ENCODE results near the gene WNK2.

Gene WNK2

DNA sequence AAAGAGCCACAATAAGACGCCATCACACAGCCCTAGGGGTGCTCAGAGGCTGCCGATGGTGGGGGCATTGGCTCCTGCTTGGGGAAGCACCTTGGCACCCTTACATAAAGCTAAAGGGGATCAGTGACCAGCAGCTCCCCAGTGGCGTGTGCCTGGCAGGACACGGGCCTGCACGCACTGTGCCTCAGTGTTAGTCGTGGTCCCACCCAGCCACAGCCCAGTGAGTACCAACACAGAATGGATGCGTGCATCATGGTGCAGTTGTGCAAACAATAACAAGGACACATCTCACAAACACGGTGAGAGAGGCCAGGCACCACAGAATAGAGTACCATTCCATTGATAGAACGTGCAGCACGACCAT is 103.2 kb downstream of the WNK2 start:
- peaks cover 54% of the 10 kb centered on the region for H3K4me1 ChIP-seq (ENCODE audit: low read depth, poor library complexity, severe bottlenecking)
- H3K4me3 ChIP-seq (IDR thresholded peaks at IDR 0.05; ENCODE audit: insufficient read depth, low read depth, low read length): no peak overlapping the region
- peak overlapping the region; percentile 56 for H3K4me2 ChIP-seq
- peak overlapping the region; percentile 65 for H3K27ac ChIP-seq
- H3K36me3 ChIP-seq (ENCODE audit: insufficient read depth): no peaks in the 10 kb centered on the region
- no peak overlapping the region; the same call in 1 of the 2 replicates for H3K9ac ChIP-seq
- H3K27me3 ChIP-seq (ENCODE audit: insufficient read depth, low read depth): no peaks in the 10 kb centered on the region
- no peak overlapping the region; the same call in 1 of the 2 replicates for H2AFZ ChIP-seq (ENCODE audit: low read depth)
- TF ChIP-seq, protein P1, sequence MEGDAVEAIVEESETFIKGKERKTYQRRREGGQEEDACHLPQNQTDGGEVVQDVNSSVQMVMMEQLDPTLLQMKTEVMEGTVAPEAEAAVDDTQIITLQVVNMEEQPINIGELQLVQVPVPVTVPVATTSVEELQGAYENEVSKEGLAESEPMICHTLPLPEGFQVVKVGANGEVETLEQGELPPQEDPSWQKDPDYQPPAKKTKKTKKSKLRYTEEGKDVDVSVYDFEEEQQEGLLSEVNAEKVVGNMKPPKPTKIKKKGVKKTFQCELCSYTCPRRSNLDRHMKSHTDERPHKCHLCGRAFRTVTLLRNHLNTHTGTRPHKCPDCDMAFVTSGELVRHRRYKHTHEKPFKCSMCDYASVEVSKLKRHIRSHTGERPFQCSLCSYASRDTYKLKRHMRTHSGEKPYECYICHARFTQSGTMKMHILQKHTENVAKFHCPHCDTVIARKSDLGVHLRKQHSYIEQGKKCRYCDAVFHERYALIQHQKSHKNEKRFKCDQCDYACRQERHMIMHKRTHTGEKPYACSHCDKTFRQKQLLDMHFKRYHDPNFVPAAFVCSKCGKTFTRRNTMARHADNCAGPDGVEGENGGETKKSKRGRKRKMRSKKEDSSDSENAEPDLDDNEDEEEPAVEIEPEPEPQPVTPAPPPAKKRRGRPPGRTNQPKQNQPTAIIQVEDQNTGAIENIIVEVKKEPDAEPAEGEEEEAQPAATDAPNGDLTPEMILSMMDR (conservative IDR thresholded peaks at IDR 0.05; ENCODE audit: low read depth, low read length): no peak
- no peaks in the 10 kb centered on the region for H4K20me1 ChIP-seq (ENCODE audit: insufficient read depth)
- H3K79me2 ChIP-seq (ENCODE audit: insufficient read depth, low read depth): no peaks in the 10 kb centered on the region

DNA sequence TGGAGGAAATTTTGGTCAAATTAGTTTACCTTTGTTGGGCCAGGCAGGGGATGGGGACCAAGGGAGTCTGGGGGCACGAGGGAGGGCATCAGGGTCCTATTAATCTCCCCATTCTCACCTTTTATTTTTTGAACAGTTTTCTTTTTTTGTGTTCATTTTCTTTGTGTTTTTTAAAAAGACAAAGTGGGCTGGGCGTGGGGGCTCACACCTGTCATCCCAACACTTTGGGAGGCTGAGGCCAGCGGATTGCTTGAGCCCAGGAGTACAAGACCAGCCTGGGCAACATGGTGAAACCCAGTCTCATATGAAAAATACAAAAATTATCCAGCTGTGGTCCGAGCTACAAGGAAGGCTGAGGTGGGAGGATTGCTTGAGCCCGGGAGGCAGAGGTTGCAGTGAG is 103.7 kb downstream of the WNK2 start:
- TF ChIP-seq, protein P1 (conservative IDR thresholded peaks at IDR 0.05; ENCODE audit: low read depth, low read length): no peak
- Histone ChIP-seq H3K4me3 (IDR thresholded peaks at IDR 0.05; ENCODE audit: insufficient read depth, low read depth, low read length) (no peak overlapping the region), H3K36me3 (ENCODE audit: insufficient read depth) (no peaks in the 10 kb centered on the region), H2AFZ (ENCODE audit: low read depth) (no peak overlapping the region), H3K4me1 (ENCODE audit: low read depth, poor library complexity, severe bottlenecking) (peaks cover 54% of the 10 kb centered on the region), H4K20me1 (ENCODE audit: insufficient read depth) (no peaks in the 10 kb centered on the region), H3K27ac (peak overlapping the region; percentile 65), H3K9ac (no peak overlapping the region), H3K27me3 (ENCODE audit: insufficient read depth, low read depth) (no peaks in the 10 kb centered on the region), H3K79me2 (ENCODE audit: insufficient read depth, low read depth) (no peaks in the 10 kb centered on the region), H3K4me2 (peak overlapping the region; percentile 56)

DNA sequence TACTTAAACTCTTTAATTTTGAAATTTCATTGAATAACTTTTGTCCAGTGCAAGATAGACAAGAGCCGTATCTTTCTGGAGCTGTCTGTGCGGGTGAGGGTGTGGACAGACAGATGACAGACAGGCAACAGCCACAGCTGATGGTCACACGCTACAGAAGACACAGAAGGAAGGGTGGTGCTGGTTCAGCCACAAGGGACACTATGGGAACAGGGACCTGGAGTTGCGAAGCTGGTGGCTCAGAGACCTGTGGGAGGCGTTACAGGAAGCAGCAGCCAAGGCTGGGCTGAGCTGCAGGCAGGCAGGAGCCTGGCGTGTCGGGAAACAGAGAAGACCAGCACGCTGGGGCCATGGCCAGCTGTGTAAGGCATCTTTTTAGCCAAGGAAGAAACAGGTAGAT is 104.4 kb downstream of the WNK2 start:
- no peaks in the 10 kb centered on the region for H3K79me2 ChIP-seq (ENCODE audit: insufficient read depth, low read depth)
- H3K9ac ChIP-seq: no peak overlapping the region
- TF ChIP-seq, protein P1 (conservative IDR thresholded peaks at IDR 0.05; ENCODE audit: low read depth, low read length): no peak
- no peaks in the 10 kb centered on the region for H4K20me1 ChIP-seq (ENCODE audit: insufficient read depth)
- H3K27me3 ChIP-seq (ENCODE audit: insufficient read depth, low read depth): no peaks in the 10 kb centered on the region
- peaks cover 54% of the 10 kb centered on the region for H3K4me1 ChIP-seq (ENCODE audit: low read depth, poor library complexity, severe bottlenecking)
- H3K4me3 ChIP-seq (IDR thresholded peaks at IDR 0.05; ENCODE audit: insufficient read depth, low read depth, low read length): no peak overlapping the region
- no peaks in the 10 kb centered on the region for H3K36me3 ChIP-seq (ENCODE audit: insufficient read depth)
- H2AFZ ChIP-seq (ENCODE audit: low read depth): no peak overlapping the region
- H3K27ac ChIP-seq: peak overlapping the region; percentile 65; the same call in 1 of the 2 replicates
- H3K4me2 ChIP-seq: peak overlapping the region; percentile 15; the same call in 1 of the 2 replicates

DNA sequence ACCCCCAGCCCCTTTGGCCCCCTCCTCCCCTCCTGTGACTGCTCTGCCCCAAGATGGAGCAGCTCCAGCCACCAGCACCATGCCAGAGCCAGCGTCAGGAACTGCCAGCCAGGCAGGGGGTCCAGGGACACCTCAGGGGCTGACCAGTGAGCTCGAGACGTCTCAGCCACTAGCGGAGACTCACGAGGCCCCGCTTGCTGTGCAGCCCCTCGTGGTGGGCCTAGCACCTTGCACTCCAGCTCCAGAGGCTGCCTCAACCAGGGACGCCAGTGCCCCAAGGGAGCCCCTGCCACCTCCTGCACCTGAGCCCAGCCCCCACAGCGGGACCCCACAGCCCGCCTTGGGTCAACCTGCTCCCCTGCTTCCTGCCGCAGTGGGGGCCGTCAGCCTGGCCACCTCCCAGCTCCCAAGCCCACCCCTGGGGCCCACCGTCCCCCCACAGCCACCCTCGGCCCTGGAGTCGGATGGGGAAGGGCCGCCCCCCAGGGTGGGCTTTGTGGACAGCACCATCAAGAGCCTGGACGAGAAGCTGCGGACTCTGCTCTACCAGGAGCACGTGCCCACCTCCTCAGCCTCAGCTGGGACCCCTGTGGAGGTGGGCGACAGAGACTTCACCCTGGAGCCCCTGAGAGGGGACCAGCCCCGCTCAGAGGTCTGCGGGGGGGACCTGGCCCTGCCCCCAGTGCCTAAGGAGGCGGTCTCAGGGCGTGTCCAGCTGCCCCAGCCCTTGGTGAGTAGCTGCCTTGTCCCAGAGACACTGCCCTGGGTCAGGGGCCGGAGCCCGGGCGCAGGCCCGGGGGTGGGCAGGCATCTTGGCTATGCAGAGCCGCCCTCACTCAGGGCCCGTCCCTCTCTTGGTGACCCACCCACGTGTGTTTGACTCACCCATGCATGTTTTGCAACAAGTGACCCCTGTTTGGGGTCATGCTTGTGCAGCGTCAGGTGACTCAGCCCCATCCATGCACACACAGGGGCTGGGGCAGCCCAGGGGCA is 105.2 kb downstream of the WNK2 start:
- Histone ChIP-seq H3K4me2 (no peak overlapping the region), H2AFZ (ENCODE audit: low read depth) (no peak overlapping the region), H3K27me3 (ENCODE audit: insufficient read depth, low read depth) (no peaks in the 10 kb centered on the region), H3K79me2 (ENCODE audit: insufficient read depth, low read depth) (no peaks in the 10 kb centered on the region), H4K20me1 (ENCODE audit: insufficient read depth) (no peaks in the 10 kb centered on the region), H3K4me1 (ENCODE audit: low read depth, poor library complexity, severe bottlenecking) (peaks cover 52% of the 10 kb centered on the region), H3K27ac (no peak overlapping the region), H3K36me3 (ENCODE audit: insufficient read depth) (no peaks in the 10 kb centered on the region), H3K9ac (no peak overlapping the region), H3K4me3 (IDR thresholded peaks at IDR 0.05; ENCODE audit: insufficient read depth, low read depth, low read length) (no peak overlapping the region)
- TF ChIP-seq, protein P1 (conservative IDR thresholded peaks at IDR 0.05; ENCODE audit: low read depth, low read length): no peak

Data from KMS-11 (cell line).